Nephron progenitor cell (in vitro differentiated cells): ENCODE results near the gene TMEM100.

Experiments used
- DNase-seq: peaks from one replicate; pipeline ENCODE4 v3.0.0; 2021
- H3K27ac Mint-ChIP-seq: 2 replicates; pipeline ENCODE4 v1.8.0; 2021; ENCODE audit warnings: mild to moderate bottlenecking, moderate library complexity, mixed read lengths
- H3K27me3 Mint-ChIP-seq: 2 replicates; pipeline ENCODE4 v1.8.0; 2021; ENCODE audit warnings: mild to moderate bottlenecking, low read depth, mixed read lengths; ENCODE audit not compliant: poor library complexity
- H3K36me3 Mint-ChIP-seq: 2 replicates; pipeline ENCODE4 v1.8.0; 2021; ENCODE audit warnings: low read depth, mixed read lengths
- H3K4me1 Mint-ChIP-seq: 2 replicates; pipeline ENCODE4 v1.8.0; 2021; ENCODE audit warnings: mixed read lengths
- H3K4me3 Mint-ChIP-seq: 2 replicates; pipeline ENCODE4 v1.8.0; 2021; ENCODE audit warnings: mild to moderate bottlenecking, moderate library complexity, mixed read lengths
- H3K9me3 Mint-ChIP-seq: 2 replicates; pipeline ENCODE4 v1.8.0; 2021; ENCODE audit warnings: mild to moderate bottlenecking, moderate library complexity, mixed read lengths
- TF ChIP-seq, protein P1 (sequence below): fragments of 200-600 bp; sonication (generic); IDR thresholded peaks from 2 replicates; pipeline ENCODE4 v1.5.0; 2021; ENCODE audit warnings: antibody characterized with exemption

TMEM100 gene

GRCh38 chr17:55692276-55692675, 30.4 kb downstream of the TMEM100 start:
- H3K4me3 Mint-ChIP-seq, result no peak overlapping the region
- no peaks in the 10 kb centered on the region for H3K36me3 Mint-ChIP-seq
- no peaks in the 10 kb centered on the region for H3K27me3 Mint-ChIP-seq
- DNase-seq, result no peak
- H3K4me1 Mint-ChIP-seq, result peaks cover 13% of the 10 kb centered on the region
- H3K9me3 Mint-ChIP-seq, result peaks cover 13% of the 10 kb centered on the region
- no peak overlapping the region for H3K27ac Mint-ChIP-seq
- TF ChIP-seq, protein P1, sequence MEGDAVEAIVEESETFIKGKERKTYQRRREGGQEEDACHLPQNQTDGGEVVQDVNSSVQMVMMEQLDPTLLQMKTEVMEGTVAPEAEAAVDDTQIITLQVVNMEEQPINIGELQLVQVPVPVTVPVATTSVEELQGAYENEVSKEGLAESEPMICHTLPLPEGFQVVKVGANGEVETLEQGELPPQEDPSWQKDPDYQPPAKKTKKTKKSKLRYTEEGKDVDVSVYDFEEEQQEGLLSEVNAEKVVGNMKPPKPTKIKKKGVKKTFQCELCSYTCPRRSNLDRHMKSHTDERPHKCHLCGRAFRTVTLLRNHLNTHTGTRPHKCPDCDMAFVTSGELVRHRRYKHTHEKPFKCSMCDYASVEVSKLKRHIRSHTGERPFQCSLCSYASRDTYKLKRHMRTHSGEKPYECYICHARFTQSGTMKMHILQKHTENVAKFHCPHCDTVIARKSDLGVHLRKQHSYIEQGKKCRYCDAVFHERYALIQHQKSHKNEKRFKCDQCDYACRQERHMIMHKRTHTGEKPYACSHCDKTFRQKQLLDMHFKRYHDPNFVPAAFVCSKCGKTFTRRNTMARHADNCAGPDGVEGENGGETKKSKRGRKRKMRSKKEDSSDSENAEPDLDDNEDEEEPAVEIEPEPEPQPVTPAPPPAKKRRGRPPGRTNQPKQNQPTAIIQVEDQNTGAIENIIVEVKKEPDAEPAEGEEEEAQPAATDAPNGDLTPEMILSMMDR, result no peak

DNA sequence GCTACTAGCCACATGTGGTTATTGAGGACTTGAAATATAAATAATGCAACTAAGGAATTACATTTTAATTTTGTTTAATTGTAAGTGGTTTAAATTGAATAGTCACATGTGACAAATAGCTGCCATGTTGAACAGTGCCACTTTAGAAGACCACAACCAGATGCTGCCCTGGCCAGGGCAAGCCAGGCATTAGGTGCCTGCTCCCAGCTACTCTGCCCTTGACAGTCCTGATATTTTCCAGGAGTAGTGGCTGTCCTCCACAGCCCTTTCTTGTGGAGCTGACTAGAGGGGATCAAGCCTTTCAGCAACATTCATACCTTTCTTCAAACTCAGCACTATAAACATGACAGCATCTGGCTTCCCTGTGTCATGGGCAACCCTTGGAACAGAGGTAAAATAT, 31.0 kb downstream of the TMEM100 start:
- no peak for DNase-seq
- Mint-ChIP-seq H3K9me3 (peaks cover 19% of the 10 kb centered on the region), H3K36me3 (peaks cover 2% of the 10 kb centered on the region), H3K4me1 (peaks cover 13% of the 10 kb centered on the region), H3K4me3 (no peak overlapping the region), H3K27me3 (no peaks in the 10 kb centered on the region), H3K27ac (no peak overlapping the region)
- TF ChIP-seq, protein P1, result no peak

DNA sequence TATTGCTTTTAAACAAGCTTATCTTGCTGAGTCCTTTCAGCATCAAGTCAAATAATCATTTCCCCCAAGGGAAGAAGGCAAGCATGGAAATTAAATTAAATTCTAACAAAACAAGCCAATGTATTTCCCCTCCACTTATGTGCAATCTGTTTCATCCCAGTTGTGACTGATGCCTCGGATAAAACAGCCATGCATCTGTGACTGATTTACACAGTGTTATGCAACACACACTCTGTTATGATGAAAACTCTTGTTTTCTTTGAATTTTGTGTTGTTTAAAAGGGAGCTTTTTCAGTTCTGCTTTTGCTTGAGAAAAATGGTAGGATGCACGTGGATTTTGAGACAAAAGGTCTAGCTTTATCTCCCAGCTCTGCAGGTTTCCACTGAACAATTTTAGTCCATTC, 32.6 kb downstream of the TMEM100 start:
- Mint-ChIP-seq H3K4me3 (no peak overlapping the region), H3K36me3 (peaks cover 7% of the 10 kb centered on the region), H3K9me3 (peaks cover 30% of the 10 kb centered on the region), H3K4me1 (peaks cover 13% of the 10 kb centered on the region), H3K27me3 (no peaks in the 10 kb centered on the region), H3K27ac (no peak overlapping the region)
- TF ChIP-seq, protein P1, result no peak
- no peak for DNase-seq

GRCh38 chr17:55689672-55690071, 33.0 kb downstream of the TMEM100 start:
- no peaks in the 10 kb centered on the region for H3K27me3 Mint-ChIP-seq
- peaks cover 30% of the 10 kb centered on the region for H3K9me3 Mint-ChIP-seq
- no peak overlapping the region for H3K27ac Mint-ChIP-seq
- TF ChIP-seq, protein P1, result no peak
- H3K36me3 Mint-ChIP-seq, result peaks cover 7% of the 10 kb centered on the region
- peaks cover 13% of the 10 kb centered on the region for H3K4me1 Mint-ChIP-seq
- DNase-seq, result no peak
- no peak overlapping the region for H3K4me3 Mint-ChIP-seq

DNA sequence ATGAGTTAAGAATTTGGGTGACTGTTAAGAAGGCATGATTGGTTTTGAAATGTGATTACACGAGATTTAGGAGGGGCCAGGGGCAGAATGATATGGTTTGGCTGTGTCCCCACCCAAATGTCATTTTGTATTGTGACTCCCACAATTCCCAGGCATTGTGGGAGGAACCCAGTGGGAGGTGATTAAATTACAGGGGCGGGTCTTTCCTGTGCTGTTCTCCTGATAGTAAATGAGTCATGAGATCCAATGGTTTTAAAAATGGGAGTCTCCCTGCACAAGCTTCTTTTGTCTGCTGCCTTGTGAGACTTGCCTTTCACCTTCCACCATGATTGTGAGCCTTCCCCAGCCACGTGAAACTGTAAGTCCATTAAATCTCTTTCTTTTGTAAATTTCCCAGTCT, 34.6 kb downstream of the TMEM100 start:
- peaks cover 7% of the 10 kb centered on the region for H3K36me3 Mint-ChIP-seq
- no peak for DNase-seq
- no peaks in the 10 kb centered on the region for H3K27me3 Mint-ChIP-seq
- TF ChIP-seq, protein P1, result no peak
- H3K4me3 Mint-ChIP-seq, result no peak overlapping the region
- peaks cover 30% of the 10 kb centered on the region for H3K9me3 Mint-ChIP-seq
- peaks cover 13% of the 10 kb centered on the region for H3K4me1 Mint-ChIP-seq
- H3K27ac Mint-ChIP-seq, result no peak overlapping the region

GRCh38 chr17:55687037-55687436, 35.6 kb downstream of the TMEM100 start:
- Mint-ChIP-seq H3K4me3 (no peak overlapping the region), H3K27ac (no peak overlapping the region), H3K27me3 (no peaks in the 10 kb centered on the region), H3K9me3 (peaks cover 30% of the 10 kb centered on the region), H3K4me1 (peaks cover 13% of the 10 kb centered on the region), H3K36me3 (peaks cover 7% of the 10 kb centered on the region)
- DNase-seq, result no peak
- TF ChIP-seq, protein P1, result no peak
